Measurements from ENCODE around the gene DMXL1. TPM values are rescaled to one million over a fixed set of nuclear protein-coding genes. Genes with fewer than 3 reads are reported as not detected.
"Not testable (repeated sequence)": the region's sequence is repeated elsewhere in the genome, so short reads cannot be mapped to it uniquely, and the experiment has no call there.

The DMXL1 gene
- total RNA-seq, 1 experiment from 2014 or later = 107 TPM

GRCh38 chr5:119177226-119177625 lies 106.3 kb downstream of the DMXL1 start:
- no peak overlapping the region for H2AFZ ChIP-seq (ENCODE audit: low read length)
- no peak for DNase-seq
- peaks cover 34% of the 10 kb centered on the region for H3K4me1 ChIP-seq (ENCODE audit: low read length)
- H3K27ac ChIP-seq (ENCODE audit: low read length) = no peak overlapping the region
- H3K9me3 ChIP-seq (ENCODE audit: low read length) = no peaks in the 10 kb centered on the region
- H3K9me2 ChIP-seq (replicated peaks; ENCODE audit: insufficient read depth, low read length) = no peaks in the 10 kb centered on the region
- H4K20me1 ChIP-seq (ENCODE audit: insufficient read depth, low read depth, low read length) = no peaks in the 10 kb centered on the region
- 0 out of 2 replicates have a peak, but pooled peaks cover 5% of the 10 kb centered on the region for H3K79me2 ChIP-seq (ENCODE audit: low read length)
- H3K4me2 ChIP-seq (ENCODE audit: low read depth, low read length, poor library complexity, severe bottlenecking) = no peak overlapping the region
- H3K9ac ChIP-seq (ENCODE audit: low read length) = no peak overlapping the region
- peaks cover 20% of the 10 kb centered on the region for H3K36me3 ChIP-seq (ENCODE audit: insufficient read depth, low read length)
- no peak overlapping the region for H3K4me3 ChIP-seq (ENCODE audit: low read length)
- no peaks in the 10 kb centered on the region for H3K27me3 ChIP-seq (ENCODE audit: low read length)

- Histone ChIP-seq H4K20me1 (ENCODE audit: insufficient read depth, low read depth, low read length) (no peaks in the 10 kb centered on the region), H2AFZ (ENCODE audit: low read length) (no peak overlapping the region)
- no peak for DNase-seq
Measured at GRCh38 chr5:119178435-119178834, 107.5 kb downstream of the DMXL1 start.

DNA sequence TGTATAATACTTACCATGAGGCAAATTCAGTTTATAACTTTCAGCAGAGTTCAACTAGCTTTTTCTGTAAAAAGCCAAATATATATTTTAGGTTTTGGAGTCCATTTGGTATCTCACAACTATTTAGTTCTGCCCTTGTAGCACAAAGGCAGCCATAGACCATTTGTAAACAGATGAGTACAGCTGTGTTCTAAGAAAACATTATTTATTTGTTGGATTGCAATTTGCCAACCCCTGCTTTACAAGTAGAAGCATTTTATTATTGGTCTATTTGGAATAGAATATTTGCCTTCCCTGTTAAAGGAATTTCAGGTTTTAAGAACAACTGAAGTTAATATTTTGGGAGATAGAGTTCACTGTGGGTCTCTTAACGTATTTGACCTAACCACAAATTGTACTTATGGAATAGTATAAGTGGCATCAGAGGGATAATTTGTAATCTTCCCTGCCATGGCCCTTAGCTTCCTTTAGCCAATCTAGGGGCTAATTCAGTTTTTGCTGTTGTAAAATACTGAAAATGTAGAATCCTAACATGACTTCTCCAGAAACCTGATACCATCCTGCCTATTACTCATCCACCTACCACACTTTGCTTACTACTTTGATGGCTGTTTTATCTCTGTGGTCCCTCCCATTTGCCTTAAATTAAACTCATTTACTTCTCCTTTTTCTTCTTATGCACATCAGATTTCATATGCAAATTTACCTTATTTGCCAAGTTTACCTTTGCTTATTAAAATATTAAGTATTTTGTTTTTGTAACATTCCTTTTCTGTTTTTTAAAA lies 109.2 kb downstream of the DMXL1 start:
- Histone ChIP-seq H3K9ac (ENCODE audit: low read length) (no peak overlapping the region), H3K79me2 (ENCODE audit: low read length) (0 out of 2 replicates have a peak, but pooled peaks cover 5% of the 10 kb centered on the region), H2AFZ (ENCODE audit: low read length) (no peak overlapping the region), H3K27me3 (ENCODE audit: low read length) (no peaks in the 10 kb centered on the region), H3K9me3 (ENCODE audit: low read length) (no peaks in the 10 kb centered on the region), H3K27ac (ENCODE audit: low read length) (peak overlapping the region; percentile 3; the same call in 1 of the 2 replicates), H3K4me1 (ENCODE audit: low read length) (peaks cover 22% of the 10 kb centered on the region), H3K36me3 (ENCODE audit: insufficient read depth, low read length) (peaks cover 20% of the 10 kb centered on the region), H3K9me2 (replicated peaks; ENCODE audit: insufficient read depth, low read length) (no peaks in the 10 kb centered on the region), H3K4me2 (ENCODE audit: low read depth, low read length, poor library complexity, severe bottlenecking) (no peak overlapping the region), H3K4me3 (ENCODE audit: low read length) (no peak overlapping the region), H4K20me1 (ENCODE audit: insufficient read depth, low read depth, low read length) (no peaks in the 10 kb centered on the region)
- DNase-seq = peak; percentile 69

More at GRCh38 chr5:119178435-119178834, 107.5 kb downstream of the DMXL1 start:
- Histone ChIP-seq H3K27me3 (ENCODE audit: low read length) (no peaks in the 10 kb centered on the region), H3K27ac (ENCODE audit: low read length) (no peak overlapping the region), H3K4me3 (ENCODE audit: low read length) (no peak overlapping the region), H3K4me1 (ENCODE audit: low read length) (peaks cover 34% of the 10 kb centered on the region), H3K9me3 (ENCODE audit: low read length) (no peaks in the 10 kb centered on the region), H3K4me2 (ENCODE audit: low read depth, low read length, poor library complexity, severe bottlenecking) (no peak overlapping the region), H3K9me2 (replicated peaks; ENCODE audit: insufficient read depth, low read length) (no peaks in the 10 kb centered on the region), H3K79me2 (ENCODE audit: low read length) (0 out of 2 replicates have a peak, but pooled peaks cover 5% of the 10 kb centered on the region), H3K36me3 (ENCODE audit: insufficient read depth, low read length) (peaks cover 20% of the 10 kb centered on the region), H3K9ac (ENCODE audit: low read length) (no peak overlapping the region)

DNA sequence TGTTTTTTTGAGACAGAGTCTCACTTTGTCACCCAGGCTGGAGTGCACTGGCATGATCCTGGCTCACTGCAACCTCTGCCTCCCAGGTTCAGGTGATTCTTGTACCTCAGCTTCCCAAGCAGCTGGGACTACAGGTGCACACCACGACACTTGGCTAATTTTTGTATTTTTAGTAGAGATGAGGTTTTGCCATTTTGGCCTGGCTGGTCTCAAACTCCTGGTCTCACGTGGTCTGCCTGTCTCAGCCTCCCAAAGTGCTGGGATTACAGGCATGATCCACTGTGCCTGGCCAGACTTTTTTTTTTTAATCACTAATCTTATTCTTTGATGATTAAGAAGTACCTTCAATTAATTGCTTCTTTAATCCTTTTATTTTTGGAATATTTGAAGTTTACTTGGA lies 114.6 kb downstream of the DMXL1 start:
- not testable (repeated sequence) for H4K20me1 ChIP-seq (ENCODE audit: insufficient read depth, low read depth, low read length); H3K27me3 ChIP-seq (ENCODE audit: low read length); H3K4me2 ChIP-seq (ENCODE audit: low read depth, low read length, poor library complexity, severe bottlenecking); H3K9me2 ChIP-seq (replicated peaks; ENCODE audit: insufficient read depth, low read length); H3K79me2 ChIP-seq (ENCODE audit: low read length); H3K4me3 ChIP-seq (ENCODE audit: low read length); H3K36me3 ChIP-seq (ENCODE audit: insufficient read depth, low read length); DNase-seq; H2AFZ ChIP-seq (ENCODE audit: low read length); H3K9ac ChIP-seq (ENCODE audit: low read length); H3K9me3 ChIP-seq (ENCODE audit: low read length); H3K27ac ChIP-seq (ENCODE audit: low read length)
- peaks cover 12% of the 10 kb centered on the region; the same call in 1 of the 2 replicates for H3K4me1 ChIP-seq (ENCODE audit: low read length)

DNA sequence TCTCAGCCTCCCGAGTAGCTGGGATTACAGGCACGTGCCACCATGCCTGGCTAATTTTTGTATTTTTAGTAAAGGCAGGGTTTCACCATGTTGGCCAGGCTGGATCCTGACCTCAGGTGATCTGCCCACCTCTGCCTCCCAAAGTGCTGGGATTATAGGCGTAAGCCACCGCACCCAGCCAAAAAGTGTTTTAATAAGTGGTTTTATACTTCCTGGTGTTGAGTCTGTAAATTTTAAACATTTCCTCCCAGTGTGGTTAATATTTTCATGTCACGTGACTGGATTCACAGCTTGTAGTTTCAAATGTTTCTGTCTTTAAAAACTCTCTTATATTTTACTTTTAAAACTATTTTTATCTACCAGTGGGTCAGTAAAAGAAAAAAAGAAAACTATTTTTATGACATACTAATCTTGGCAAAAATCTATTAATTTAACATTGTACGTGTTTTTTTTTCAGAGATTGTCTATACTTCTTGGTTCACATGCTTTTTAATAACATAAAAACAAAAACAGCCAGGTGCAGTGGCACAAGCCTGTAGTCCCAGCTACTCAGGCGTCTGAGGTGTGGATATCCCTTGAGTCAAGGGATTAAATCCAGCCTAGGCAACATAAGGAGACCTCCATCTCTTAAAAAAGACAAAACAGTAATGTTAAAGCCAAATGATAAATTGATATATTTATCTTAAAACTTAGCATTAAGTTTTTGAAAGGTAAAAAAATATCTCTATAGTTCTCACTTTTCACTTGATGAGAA lies 117.1 kb downstream of the DMXL1 start:
- no peaks in the 10 kb centered on the region for H3K79me2 ChIP-seq (ENCODE audit: low read length)
- no peak overlapping the region for H3K9ac ChIP-seq (ENCODE audit: low read length)
- no peaks in the 10 kb centered on the region for H4K20me1 ChIP-seq (ENCODE audit: insufficient read depth, low read depth, low read length)
- H3K4me2 ChIP-seq (ENCODE audit: low read depth, low read length, poor library complexity, severe bottlenecking) = no peak overlapping the region
- 0 out of 2 replicates have a peak, but pooled peaks cover 3% of the 10 kb centered on the region for H3K36me3 ChIP-seq (ENCODE audit: insufficient read depth, low read length)
- DNase-seq = no peak
- H3K9me3 ChIP-seq (ENCODE audit: low read length) = no peaks in the 10 kb centered on the region
- H3K4me3 ChIP-seq (ENCODE audit: low read length) = no peak overlapping the region
- H3K4me1 ChIP-seq (ENCODE audit: low read length) = peaks cover 10% of the 10 kb centered on the region; the same call in 1 of the 2 replicates
- no peak overlapping the region for H3K27ac ChIP-seq (ENCODE audit: low read length)
- H2AFZ ChIP-seq (ENCODE audit: low read length) = no peak overlapping the region
- no peaks in the 10 kb centered on the region for H3K9me2 ChIP-seq (replicated peaks; ENCODE audit: insufficient read depth, low read length)
- H3K27me3 ChIP-seq (ENCODE audit: low read length) = no peaks in the 10 kb centered on the region

DNA sequence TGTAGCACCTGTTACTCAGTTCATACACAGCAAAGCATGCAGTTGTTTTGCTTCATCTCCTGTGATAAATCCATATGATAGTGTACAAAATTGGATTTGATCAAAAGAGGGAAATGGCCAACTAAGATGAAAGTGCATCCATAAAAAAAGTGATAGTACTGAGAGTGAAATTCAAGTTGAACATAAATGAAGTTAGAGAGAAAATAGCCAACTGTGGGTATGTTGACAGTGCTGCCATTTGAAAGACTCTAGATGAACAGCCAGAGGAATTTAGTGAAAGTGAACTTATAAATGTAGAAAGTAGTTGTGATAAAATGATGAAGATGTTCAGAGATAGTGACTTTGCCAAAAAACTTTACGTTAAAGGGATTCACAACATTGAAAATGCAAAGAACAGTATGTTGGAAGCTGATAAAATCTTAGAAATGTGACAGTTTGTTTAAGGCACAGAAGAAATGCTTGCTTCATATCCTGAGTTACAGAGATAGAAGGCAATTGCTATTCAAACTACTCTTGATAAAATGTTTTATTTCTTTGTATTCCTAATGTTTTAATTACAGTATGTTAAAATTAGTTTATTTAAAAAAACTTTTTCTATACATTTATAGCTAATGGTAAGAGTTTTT lies 119.7 kb downstream of the DMXL1 start:
- Histone ChIP-seq H3K27me3 (ENCODE audit: low read length) (no peaks in the 10 kb centered on the region), H3K79me2 (ENCODE audit: low read length) (no peaks in the 10 kb centered on the region), H3K9ac (ENCODE audit: low read length) (no peak overlapping the region), H2AFZ (ENCODE audit: low read length) (no peak overlapping the region), H3K4me2 (ENCODE audit: low read depth, low read length, poor library complexity, severe bottlenecking) (no peak overlapping the region), H3K27ac (ENCODE audit: low read length) (no peak overlapping the region), H3K36me3 (ENCODE audit: insufficient read depth, low read length) (peaks cover 3% of the 10 kb centered on the region; the same call in 1 of the 2 replicates), H4K20me1 (ENCODE audit: insufficient read depth, low read depth, low read length) (no peaks in the 10 kb centered on the region), H3K9me3 (ENCODE audit: low read length) (no peaks in the 10 kb centered on the region), H3K4me3 (ENCODE audit: low read length) (no peak overlapping the region), H3K4me1 (ENCODE audit: low read length) (peaks cover 10% of the 10 kb centered on the region; the same call in 1 of the 2 replicates), H3K9me2 (replicated peaks; ENCODE audit: insufficient read depth, low read length) (no peaks in the 10 kb centered on the region)
- no peak for DNase-seq

DNA sequence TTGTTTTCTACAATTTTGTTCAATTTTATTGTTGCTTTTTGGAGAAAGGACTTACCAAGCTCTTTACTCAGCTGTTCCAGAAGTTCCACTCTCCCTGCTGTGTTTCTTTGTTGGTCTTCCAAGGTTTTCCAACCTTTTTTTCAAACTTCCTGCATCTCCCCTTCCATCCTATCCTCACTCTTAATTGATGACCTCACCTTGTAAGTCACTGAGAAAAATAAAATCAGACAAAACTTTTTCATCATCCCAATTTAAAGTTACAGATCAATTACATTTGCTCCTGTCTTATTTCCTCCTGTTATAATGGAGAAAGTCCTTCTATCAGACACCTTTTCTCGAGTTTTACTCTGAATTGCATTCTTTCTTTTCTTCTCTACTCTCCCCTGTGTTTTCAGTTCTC lies 121.1 kb downstream of the DMXL1 start:
- Histone ChIP-seq H3K9ac (ENCODE audit: low read length) (no peak overlapping the region), H3K9me2 (replicated peaks; ENCODE audit: insufficient read depth, low read length) (no peaks in the 10 kb centered on the region), H3K4me1 (ENCODE audit: low read length) (peaks cover 10% of the 10 kb centered on the region; the same call in 1 of the 2 replicates), H3K79me2 (ENCODE audit: low read length) (no peaks in the 10 kb centered on the region), H3K36me3 (ENCODE audit: insufficient read depth, low read length) (peaks cover 3% of the 10 kb centered on the region), H3K9me3 (ENCODE audit: low read length) (no peaks in the 10 kb centered on the region), H3K27me3 (ENCODE audit: low read length) (no peaks in the 10 kb centered on the region), H4K20me1 (ENCODE audit: insufficient read depth, low read depth, low read length) (no peaks in the 10 kb centered on the region), H3K4me3 (ENCODE audit: low read length) (no peak overlapping the region), H3K4me2 (ENCODE audit: low read depth, low read length, poor library complexity, severe bottlenecking) (no peak overlapping the region), H3K27ac (ENCODE audit: low read length) (no peak overlapping the region), H2AFZ (ENCODE audit: low read length) (no peak overlapping the region)
- DNase-seq = no peak

DNA sequence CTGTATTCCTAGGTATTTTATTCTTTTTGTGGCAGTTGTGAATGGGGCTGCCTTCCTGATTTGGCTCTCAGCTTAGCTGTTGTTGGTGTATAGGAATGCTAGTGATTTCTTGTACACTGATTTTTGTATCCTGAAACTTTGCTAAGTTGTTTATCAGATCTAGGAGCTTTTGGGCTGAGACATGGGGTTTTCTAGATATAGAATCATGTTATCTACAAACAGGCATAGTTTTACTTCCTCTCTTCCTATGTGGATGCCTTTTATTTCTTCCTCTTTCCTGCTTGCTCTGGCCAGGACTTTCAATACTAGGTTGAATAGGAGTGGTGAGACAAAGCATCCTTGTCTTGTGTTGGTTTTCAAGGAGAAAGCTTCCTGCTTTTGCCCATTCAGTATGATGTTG lies 129.9 kb downstream of the DMXL1 start:
- H2AFZ ChIP-seq (ENCODE audit: low read length) = no peak overlapping the region
- H3K4me2 ChIP-seq (ENCODE audit: low read depth, low read length, poor library complexity, severe bottlenecking) = no peak overlapping the region
- no peaks in the 10 kb centered on the region for H4K20me1 ChIP-seq (ENCODE audit: insufficient read depth, low read depth, low read length)
- no peaks in the 10 kb centered on the region for H3K27me3 ChIP-seq (ENCODE audit: low read length)
- H3K4me1 ChIP-seq (ENCODE audit: low read length) = peaks cover 8% of the 10 kb centered on the region
- H3K79me2 ChIP-seq (ENCODE audit: low read length) = peaks cover 18% of the 10 kb centered on the region
- no peak overlapping the region for H3K27ac ChIP-seq (ENCODE audit: low read length)
- H3K9me3 ChIP-seq (ENCODE audit: low read length) = no peaks in the 10 kb centered on the region
- H3K9ac ChIP-seq (ENCODE audit: low read length) = no peak overlapping the region
- H3K4me3 ChIP-seq (ENCODE audit: low read length) = no peak overlapping the region
- DNase-seq = no peak
- no peaks in the 10 kb centered on the region for H3K9me2 ChIP-seq (replicated peaks; ENCODE audit: insufficient read depth, low read length)
- H3K36me3 ChIP-seq (ENCODE audit: insufficient read depth, low read length) = peaks cover 13% of the 10 kb centered on the region

Data from Karpas-422 (cell line).